ENCODE data around the gene NFASC.

The NFASC gene

GRCh38 chr1:204896787-204897469 is 26.3 kb downstream of the NFASC start (continued):
- TF ChIP-seq ZNF280D (tag by site-specific recombination; IDR thresholded peaks at IDR 0.05) (no peak), ZNF112 (tag by site-specific recombination; IDR thresholded peaks at IDR 0.05) (no peak), EGR2 (tag by site-specific recombination; IDR thresholded peaks at IDR 0.05; ENCODE audit: low read depth) (no peak), ZNF548 (tag by site-specific recombination; IDR thresholded peaks at IDR 0.05) (no peak)

- H3K36me3 ChIP-seq (ENCODE audit: control insufficient read depth in 2 of 2, insufficient read depth in 1 of 2, low read length in 2 of 2): no peaks in the 10 kb centered on the region
- POLR2A ChIA-PET: no interaction called here
- no peak for TF ChIP-seq ZBTB6 (tag by site-specific recombination; IDR thresholded peaks at IDR 0.05)
- TF ChIP-seq ZNF623 (tag by site-specific recombination; IDR thresholded peaks at IDR 0.05): no peak
- no peak for TF ChIP-seq ZNF18 (tag by site-specific recombination; IDR thresholded peaks at IDR 0.05)
- TF ChIP-seq ZNF549 (tag by site-specific recombination; IDR thresholded peaks at IDR 0.05): no peak
- no peak for TF ChIP-seq ZNF146 (tag by site-specific recombination; IDR thresholded peaks at IDR 0.05)
- no peak overlapping the region for H3K27ac ChIP-seq (ENCODE audit: extremely low read depth, low read depth, low read length)
- H3K4me1 ChIP-seq (ENCODE audit: control insufficient read depth, insufficient read depth, low read length): no peaks in the 10 kb centered on the region
- no peaks in the 10 kb centered on the region for H3K9me3 ChIP-seq (ENCODE audit: control insufficient read depth, insufficient read depth, low read depth, low read length)
- CTCF ChIA-PET: interaction anchor here (0.6 to 1.5 kb wide), 6 partner anchors 10 to 502 kb away, joined by 3 read pairs; no protein-coding TSS in a partner anchor
- H3K4me3 ChIP-seq (ENCODE audit: low read depth, low read length): no peak overlapping the region
Measured at GRCh38 chr1:204900721-204901120, 30.1 kb downstream of the NFASC start.

- ChIA-PET CTCF (interaction anchor here (2.6 kb wide), 1 partner anchor 39 kb away, joined by 10 read pairs; no protein-coding TSS in a partner anchor), POLR2A (no interaction called here)
- TF ChIP-seq PRDM1 (tag by site-specific recombination; IDR thresholded peaks at IDR 0.05): no peak
- no peaks in the 10 kb centered on the region for H3K36me3 ChIP-seq (ENCODE audit: control insufficient read depth in 2 of 2, insufficient read depth in 1 of 2, low read length in 2 of 2)
- no peak overlapping the region for H3K27ac ChIP-seq (ENCODE audit: extremely low read depth, low read depth, low read length)
- H3K4me3 ChIP-seq (ENCODE audit: low read depth, low read length): no peak overlapping the region
- H3K9me3 ChIP-seq (ENCODE audit: control insufficient read depth, insufficient read depth, low read depth, low read length): no peaks in the 10 kb centered on the region
- H3K4me1 ChIP-seq (ENCODE audit: control insufficient read depth, insufficient read depth, low read length): no peaks in the 10 kb centered on the region
Measured at GRCh38 chr1:204902671-204903070, 32.0 kb downstream of the NFASC start.

GRCh38 chr1:204904228-204904810 is 33.7 kb downstream of the NFASC start:
- H3K9me3 ChIP-seq (ENCODE audit: control insufficient read depth, insufficient read depth, low read depth, low read length): no peaks in the 10 kb centered on the region
- ChIA-PET POLR2A (no interaction called here), CTCF (interaction anchor here (0.7 to 2.6 kb wide), 5 partner anchors 10 to 98 kb away, joined by 3 to 10 read pairs (median 4); no protein-coding TSS in a partner anchor)
- no peak overlapping the region for H3K27ac ChIP-seq (ENCODE audit: extremely low read depth, low read depth, low read length)
- no peaks in the 10 kb centered on the region for H3K36me3 ChIP-seq (ENCODE audit: control insufficient read depth in 2 of 2, insufficient read depth in 1 of 2, low read length in 2 of 2)
- no peak overlapping the region for H3K4me3 ChIP-seq (ENCODE audit: low read depth, low read length)
- H3K4me1 ChIP-seq (ENCODE audit: control insufficient read depth, insufficient read depth, low read length): no peaks in the 10 kb centered on the region
- TF ChIP-seq INSM2 (tag by site-specific recombination; IDR thresholded peaks at IDR 0.05): no peak
- no peak for TF ChIP-seq ZNF580 (tag by site-specific recombination; IDR thresholded peaks at IDR 0.05)
- no peak for TF ChIP-seq ZNF76 (tag by site-specific recombination; IDR thresholded peaks at IDR 0.05; ENCODE audit: borderline replicate concordance, low read depth)
- no peak for TF ChIP-seq ATF2 (tag by site-specific recombination; IDR thresholded peaks at IDR 0.05; ENCODE audit: low read depth)
- TF ChIP-seq ZNF2 (tag by site-specific recombination; IDR thresholded peaks at IDR 0.05): no peak
- no peak for TF ChIP-seq IKZF3 (tag by site-specific recombination; IDR thresholded peaks at IDR 0.05)
